Measurements from ENCODE around the gene SHD. TPM values are rescaled to one million over a fixed set of nuclear protein-coding genes. Genes with fewer than 3 reads are reported as not detected.
A peak's percentile ranks its signal among the peaks of the same experiment; 100 is the strongest.

The SHD gene
- total RNA-seq, 1 donor from 2014 or later: 0.79 TPM

DNA sequence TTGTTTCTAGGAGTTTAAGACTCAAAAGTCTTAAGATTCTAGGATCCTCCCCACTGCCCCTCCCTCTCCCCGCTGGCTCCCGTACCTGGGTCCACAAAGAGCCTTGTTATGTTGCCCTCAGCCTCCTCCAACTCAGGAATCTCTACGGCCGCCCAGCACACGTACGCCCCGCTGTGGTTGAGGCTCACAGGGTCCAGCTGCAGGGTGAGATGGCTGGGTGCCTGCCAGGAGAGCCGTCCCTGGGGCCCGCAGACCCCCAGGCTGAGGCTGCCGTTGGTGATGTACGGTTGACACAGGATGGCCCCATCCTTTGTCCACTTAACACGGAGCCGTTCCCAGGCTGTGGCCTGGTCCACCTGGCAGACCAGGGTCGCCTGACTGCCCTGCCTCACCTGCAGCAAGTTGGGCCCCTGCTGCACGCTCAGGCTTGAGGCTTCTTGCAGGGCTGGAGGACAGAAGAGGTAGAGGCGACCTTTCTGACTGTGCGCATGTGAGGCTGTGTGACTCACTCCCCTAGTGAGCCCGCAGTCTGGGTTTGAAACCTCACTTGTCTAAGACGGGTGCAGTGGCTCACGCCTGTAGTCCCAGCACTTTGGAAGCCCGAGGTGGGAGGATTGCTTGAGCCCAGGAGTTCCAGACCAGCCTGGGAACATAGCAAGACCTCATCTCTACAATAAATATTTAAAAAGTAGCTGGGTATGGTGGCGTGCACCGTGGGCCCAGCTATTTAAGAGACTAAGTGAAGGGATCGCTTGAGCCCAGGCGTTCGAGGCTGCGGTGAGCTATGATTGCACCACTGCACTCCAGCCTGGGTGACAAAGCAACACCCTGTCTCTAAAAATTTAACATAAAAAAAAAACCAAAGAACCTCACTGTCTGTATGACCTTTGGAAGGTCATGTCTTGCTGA is 19.1 kb downstream of the SHD start:
- no peaks in the 10 kb centered on the region for H3K9me3 Mint-ChIP-seq (ENCODE audit: unreplicated experiment)
- no peak overlapping the region for H3K4me3 Mint-ChIP-seq (ENCODE audit: unreplicated experiment)
- H3K27me3 ChIP-seq (ENCODE audit: insufficient read depth, low read length): peaks cover 9% of the 10 kb centered on the region
- H3K27me3 Mint-ChIP-seq (ENCODE audit: low read depth, unreplicated experiment): peaks cover 15% of the 10 kb centered on the region
- no peak overlapping the region for H3K27ac Mint-ChIP-seq (ENCODE audit: unreplicated experiment)
- no peaks in the 10 kb centered on the region for H3K4me1 ChIP-seq (ENCODE audit: insufficient read depth, low read length)
- H3K79me2 ChIP-seq (ENCODE audit: insufficient read depth, low read length): no peaks in the 10 kb centered on the region
- no peak overlapping the region for H3K4me2 ChIP-seq (ENCODE audit: low read length)
- no peak overlapping the region for H2AFZ ChIP-seq (ENCODE audit: low read depth, low read length)
- H3K9ac ChIP-seq (ENCODE audit: low read length): no peak overlapping the region
- H3K4me1 Mint-ChIP-seq (ENCODE audit: low read depth, unreplicated experiment): peaks cover 2% of the 10 kb centered on the region
- no peak for FAIRE-seq
- H3K4me3 ChIP-seq (ENCODE audit: insufficient read depth, low read depth, low read length): no peak overlapping the region
- H3K36me3 ChIP-seq (ENCODE audit: insufficient read depth, low read length): no peaks in the 10 kb centered on the region
- TF ChIP-seq EZH2 (IDR thresholded peaks at IDR 0.05; ENCODE audit: insufficient read depth, low read length): no peak
- TF ChIP-seq CTCF (IDR thresholded peaks at IDR 0.05; ENCODE audit: insufficient read depth, low read depth, low read length): no peak
- DNase-seq (ENCODE audit: low read depth): peak; percentile 11
- no peak overlapping the region for H3K27ac ChIP-seq (ENCODE audit: low read depth, low read length)
- H3K36me3 Mint-ChIP-seq (ENCODE audit: low read depth, unreplicated experiment): no peaks in the 10 kb centered on the region
- no peaks in the 10 kb centered on the region for H3K9me3 ChIP-seq (ENCODE audit: insufficient read depth, low read depth, low read length)
- H4K20me1 ChIP-seq (ENCODE audit: insufficient read depth, low read length): no peaks in the 10 kb centered on the region

GRCh38 chr19:4298810-4299550 is 19.9 kb downstream of the SHD start:
- peak overlapping the region; percentile 47 for H3K27ac Mint-ChIP-seq (ENCODE audit: unreplicated experiment)
- H3K4me1 Mint-ChIP-seq (ENCODE audit: low read depth, unreplicated experiment): peaks cover 2% of the 10 kb centered on the region
- no peaks in the 10 kb centered on the region for H3K36me3 Mint-ChIP-seq (ENCODE audit: low read depth, unreplicated experiment)
- H2AFZ ChIP-seq (ENCODE audit: low read depth, low read length): no peak overlapping the region
- H3K9me3 ChIP-seq (ENCODE audit: insufficient read depth, low read depth, low read length): no peaks in the 10 kb centered on the region
- no peaks in the 10 kb centered on the region for H3K9me3 Mint-ChIP-seq (ENCODE audit: unreplicated experiment)
- DNase-seq (ENCODE audit: low read depth) (no peak), FAIRE-seq (no peak)
- H3K27me3 ChIP-seq (ENCODE audit: insufficient read depth, low read length): peaks cover 9% of the 10 kb centered on the region
- peaks cover 15% of the 10 kb centered on the region for H3K27me3 Mint-ChIP-seq (ENCODE audit: low read depth, unreplicated experiment)
- no peaks in the 10 kb centered on the region for H3K79me2 ChIP-seq (ENCODE audit: insufficient read depth, low read length)
- H3K4me3 ChIP-seq (ENCODE audit: insufficient read depth, low read depth, low read length): no peak overlapping the region
- no peak overlapping the region for H3K27ac ChIP-seq (ENCODE audit: low read depth, low read length)
- no peak overlapping the region for H3K4me3 Mint-ChIP-seq (ENCODE audit: unreplicated experiment)
- no peaks in the 10 kb centered on the region for H3K36me3 ChIP-seq (ENCODE audit: insufficient read depth, low read length)
- no peaks in the 10 kb centered on the region for H4K20me1 ChIP-seq (ENCODE audit: insufficient read depth, low read length)
- H3K9ac ChIP-seq (ENCODE audit: low read length): no peak overlapping the region
- no peak overlapping the region for H3K4me2 ChIP-seq (ENCODE audit: low read length)
- no peak for TF ChIP-seq EZH2 (IDR thresholded peaks at IDR 0.05; ENCODE audit: insufficient read depth, low read length)
- no peak for TF ChIP-seq CTCF (IDR thresholded peaks at IDR 0.05; ENCODE audit: insufficient read depth, low read depth, low read length)
- H3K4me1 ChIP-seq (ENCODE audit: insufficient read depth, low read length): no peaks in the 10 kb centered on the region
